ENCODE measurements around the gene MACF1. TPM values are rescaled to one million over a fixed set of nuclear protein-coding genes. Genes with fewer than 3 reads are reported as not detected.

MACF1 gene
- total RNA-seq, 1 donor from 2014 or later: 296 TPM

- TF ChIP-seq, protein P1, sequence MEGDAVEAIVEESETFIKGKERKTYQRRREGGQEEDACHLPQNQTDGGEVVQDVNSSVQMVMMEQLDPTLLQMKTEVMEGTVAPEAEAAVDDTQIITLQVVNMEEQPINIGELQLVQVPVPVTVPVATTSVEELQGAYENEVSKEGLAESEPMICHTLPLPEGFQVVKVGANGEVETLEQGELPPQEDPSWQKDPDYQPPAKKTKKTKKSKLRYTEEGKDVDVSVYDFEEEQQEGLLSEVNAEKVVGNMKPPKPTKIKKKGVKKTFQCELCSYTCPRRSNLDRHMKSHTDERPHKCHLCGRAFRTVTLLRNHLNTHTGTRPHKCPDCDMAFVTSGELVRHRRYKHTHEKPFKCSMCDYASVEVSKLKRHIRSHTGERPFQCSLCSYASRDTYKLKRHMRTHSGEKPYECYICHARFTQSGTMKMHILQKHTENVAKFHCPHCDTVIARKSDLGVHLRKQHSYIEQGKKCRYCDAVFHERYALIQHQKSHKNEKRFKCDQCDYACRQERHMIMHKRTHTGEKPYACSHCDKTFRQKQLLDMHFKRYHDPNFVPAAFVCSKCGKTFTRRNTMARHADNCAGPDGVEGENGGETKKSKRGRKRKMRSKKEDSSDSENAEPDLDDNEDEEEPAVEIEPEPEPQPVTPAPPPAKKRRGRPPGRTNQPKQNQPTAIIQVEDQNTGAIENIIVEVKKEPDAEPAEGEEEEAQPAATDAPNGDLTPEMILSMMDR (conservative IDR thresholded peaks at IDR 0.05; ENCODE audit: low read depth, low read length): no peak
- no peak for DNase-seq (ENCODE audit: low read depth)
- H3K4me3 ChIP-seq (ENCODE audit: low read depth, low read length): no peak overlapping the region
These were observed 67.7 kb downstream of the MACF1 start for GRCh38 chr1:39272027-39272797.

- TF ChIP-seq, protein P1 (conservative IDR thresholded peaks at IDR 0.05; ENCODE audit: low read depth, low read length): no peak
- no peak overlapping the region for H3K4me3 ChIP-seq (ENCODE audit: low read depth, low read length)
- no peak for DNase-seq (ENCODE audit: low read depth)
These were observed 68.4 kb downstream of the MACF1 start for GRCh38 chr1:39272798-39273469.

- TF ChIP-seq, protein P1 (conservative IDR thresholded peaks at IDR 0.05; ENCODE audit: low read depth, low read length): no peak
- no peak for DNase-seq (ENCODE audit: low read depth)
- H3K4me3 ChIP-seq (ENCODE audit: low read depth, low read length): no peak overlapping the region
These were observed 71.5 kb downstream of the MACF1 start for GRCh38 chr1:39275836-39276507.

DNA sequence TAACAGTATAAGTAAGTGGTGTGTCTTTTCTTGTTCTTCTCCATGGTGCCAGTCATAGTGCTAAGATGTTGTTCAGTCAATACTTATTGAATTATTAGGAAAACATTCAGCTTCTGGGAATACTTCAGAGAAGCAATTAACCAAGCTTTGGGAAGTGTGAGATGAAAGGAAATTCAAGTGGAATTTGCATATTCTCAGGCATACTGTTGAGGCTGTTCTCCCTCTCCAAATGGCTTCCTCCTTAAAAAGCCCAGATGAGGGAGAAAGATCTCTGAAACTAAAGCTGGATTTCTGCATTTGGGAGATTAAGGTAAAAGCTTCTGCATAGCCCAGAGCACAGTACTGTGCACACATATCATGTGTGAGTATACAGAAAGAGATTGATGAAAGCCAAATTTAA lies 73.4 kb downstream of the MACF1 start:
- no peak for DNase-seq (ENCODE audit: low read depth)
- H3K4me3 ChIP-seq (ENCODE audit: low read depth, low read length): no peak overlapping the region
- TF ChIP-seq, protein P1 (conservative IDR thresholded peaks at IDR 0.05; ENCODE audit: low read depth, low read length): no peak

DNA sequence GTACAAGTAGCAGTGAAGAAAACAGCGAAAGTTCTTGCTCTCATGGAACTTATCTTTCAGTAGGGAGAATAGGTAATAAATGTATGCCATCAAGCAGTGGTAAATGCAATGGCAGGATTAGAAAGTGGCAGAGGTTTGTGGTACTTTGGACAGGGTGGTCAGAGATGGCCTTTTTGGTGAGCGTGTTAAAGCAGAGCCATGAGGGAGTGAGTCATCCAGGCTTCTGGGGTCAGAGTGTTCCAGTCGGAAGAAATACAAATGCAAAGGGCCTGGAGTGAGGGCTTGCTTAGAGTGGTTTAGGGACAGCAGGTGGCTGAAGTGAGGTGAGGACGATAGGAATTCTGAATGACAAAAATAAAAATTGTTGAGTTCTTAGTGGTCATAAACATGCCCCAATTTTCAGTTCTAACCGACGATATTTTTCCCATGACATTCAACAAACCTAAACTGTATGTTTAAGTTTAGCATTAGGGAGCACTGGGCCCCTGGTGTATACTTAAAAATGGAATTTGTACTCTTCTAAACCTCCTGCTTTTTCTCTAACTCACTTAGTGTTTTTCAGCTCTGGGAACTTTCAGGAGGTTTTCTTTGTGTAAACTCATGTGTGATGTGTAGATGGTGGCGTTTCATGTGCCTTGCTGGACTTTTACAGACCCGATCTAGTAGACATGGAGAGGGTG lies 78.2 kb downstream of the MACF1 start:
- H3K4me3 ChIP-seq (ENCODE audit: low read depth, low read length): no peak overlapping the region
- TF ChIP-seq, protein P1 (conservative IDR thresholded peaks at IDR 0.05; ENCODE audit: low read depth, low read length): no peak
- no peak for DNase-seq (ENCODE audit: low read depth)

DNA sequence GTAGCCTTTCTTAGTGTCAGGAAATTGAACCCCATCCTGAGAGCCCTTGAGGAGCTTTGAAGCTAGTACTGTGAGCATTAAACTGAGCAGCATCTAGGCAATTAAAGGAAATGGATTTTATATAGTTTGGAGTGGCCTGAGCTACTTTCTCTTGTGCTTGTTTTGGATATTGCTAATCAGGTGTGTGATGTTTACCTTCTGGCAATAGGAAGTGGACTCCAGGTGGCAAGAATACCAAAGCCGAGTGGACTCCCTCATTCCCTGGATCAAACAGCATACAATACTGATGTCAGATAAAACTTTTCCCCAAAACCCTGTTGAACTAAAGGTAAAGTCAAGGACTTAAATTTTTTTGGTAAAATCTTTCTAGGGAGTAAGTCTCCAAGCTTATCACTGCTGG lies 79.4 kb downstream of the MACF1 start:
- TF ChIP-seq, protein P1 (conservative IDR thresholded peaks at IDR 0.05; ENCODE audit: low read depth, low read length): no peak
- no peak overlapping the region for H3K4me3 ChIP-seq (ENCODE audit: low read depth, low read length)

More for the DNA sequence above, 79.4 kb downstream of the MACF1 start:
- no peak for DNase-seq (ENCODE audit: low read depth)

All from epithelial cell of proximal tubule (primary cell).